Spleen (tissue), 7 donors: Measurements from ENCODE around the gene VPS25.

Experiments
- POLR2A ChIP-seq, 3 donors: fragments of 450-650 bp; IDR thresholded peaks; one replicate each; pipeline ENCODE4 v1.5.1; 2017; ENCODE audit warnings: antibody characterized with exemption in 3 of 3, mild to moderate bottlenecking in 1 of 3
- POLR2AphosphoS5 ChIP-seq, 3 donors: sonication (generic); formaldehyde crosslinking; IDR thresholded peaks; one replicate each; pipeline ENCODE4 v1.5.1; 2017; ENCODE audit warnings: antibody characterized with exemption in 3 of 3
- TF ChIP-seq, protein P1 (sequence below), 11 experiments: fragments of 200-600 bp in 7 of 11; fragments of 450-650 bp in 4 of 11; sonication (generic) in 4 of 11; IDR thresholded peaks in 8 of 11; conservative IDR thresholded peaks in 3 of 11; 1 replicate in 7 of 11; 2 replicates in 4 of 11; pipeline versions ENCODE4 v1.4.0 to v1.8.0; 2016 to 2021; ENCODE audit warnings: antibody characterized with exemption in 11 of 11, inconsistent platforms in 4 of 11, mild to moderate bottlenecking in 1 of 11
- donor health status: DM: no; HTN: no; CAD: no; lungs with moderate emphysema.
- donor health status: DM: no; HTN: no; CAD: no.
- donor health status: DM: no; HTN: no; CAD: no.

DNA sequence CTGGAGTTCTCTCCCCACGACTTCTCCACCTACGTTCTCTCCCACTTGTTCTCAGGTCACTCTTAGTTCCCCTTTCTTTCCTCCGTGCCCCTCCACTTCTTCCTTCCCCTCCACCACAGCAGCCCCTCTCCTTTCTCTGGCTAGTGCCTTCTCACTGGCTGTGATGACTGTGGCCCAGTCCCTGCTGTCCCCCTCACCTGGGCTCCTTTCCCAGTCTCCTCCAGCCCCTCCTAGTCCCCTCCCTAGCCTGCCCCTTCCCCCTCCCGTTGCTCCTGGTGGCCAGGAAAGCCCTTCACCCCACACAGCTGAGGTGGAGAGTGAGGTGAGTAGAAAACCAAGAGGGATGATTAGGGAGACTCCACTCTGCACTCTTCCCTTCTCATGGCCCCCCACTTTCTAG, 21.8 kb downstream of the VPS25 start:
- TF ChIP-seq, protein P1, sequence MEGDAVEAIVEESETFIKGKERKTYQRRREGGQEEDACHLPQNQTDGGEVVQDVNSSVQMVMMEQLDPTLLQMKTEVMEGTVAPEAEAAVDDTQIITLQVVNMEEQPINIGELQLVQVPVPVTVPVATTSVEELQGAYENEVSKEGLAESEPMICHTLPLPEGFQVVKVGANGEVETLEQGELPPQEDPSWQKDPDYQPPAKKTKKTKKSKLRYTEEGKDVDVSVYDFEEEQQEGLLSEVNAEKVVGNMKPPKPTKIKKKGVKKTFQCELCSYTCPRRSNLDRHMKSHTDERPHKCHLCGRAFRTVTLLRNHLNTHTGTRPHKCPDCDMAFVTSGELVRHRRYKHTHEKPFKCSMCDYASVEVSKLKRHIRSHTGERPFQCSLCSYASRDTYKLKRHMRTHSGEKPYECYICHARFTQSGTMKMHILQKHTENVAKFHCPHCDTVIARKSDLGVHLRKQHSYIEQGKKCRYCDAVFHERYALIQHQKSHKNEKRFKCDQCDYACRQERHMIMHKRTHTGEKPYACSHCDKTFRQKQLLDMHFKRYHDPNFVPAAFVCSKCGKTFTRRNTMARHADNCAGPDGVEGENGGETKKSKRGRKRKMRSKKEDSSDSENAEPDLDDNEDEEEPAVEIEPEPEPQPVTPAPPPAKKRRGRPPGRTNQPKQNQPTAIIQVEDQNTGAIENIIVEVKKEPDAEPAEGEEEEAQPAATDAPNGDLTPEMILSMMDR (IDR thresholded peaks at IDR 0.05 in 8 of 11, conservative IDR thresholded peaks at IDR 0.05 in 3 of 11): no peak
- TF ChIP-seq POLR2A (IDR thresholded peaks at IDR 0.05) (no peak), POLR2AphosphoS5 (IDR thresholded peaks at IDR 0.05) (no peak)
